Epidermal melanocyte (primary cell): Measurements from ENCODE around the gene APLNR.
"Not testable (repeated sequence)": the region's sequence is repeated elsewhere in the genome, so short reads cannot be mapped to it uniquely, and the experiment has no call there.

Experiments used
- DNase-seq: peaks from one replicate; pipeline ENCODE4 v3.0.0; 2011; ENCODE audit warnings: low spot score; ENCODE audit not compliant: insufficient read length

Gene APLNR

GRCh38 chr11:57237204-57237681 is at the start of gene APLNR:
Gene APLNR, minus strand, starts transcription at chr11:57237250. Its CDS starts 246 bp downstream, at chr11:57237004.
- no peak for DNase-seq

- DNase-seq = no peak
These were observed 46.4 kb upstream of the APLNR start for GRCh38 chr11:57283231-57283990.

GRCh38 chr11:57281546-57281945 is 44.5 kb upstream of the APLNR start:
- not testable (repeated sequence) for DNase-seq

- no peak for DNase-seq
These were observed 42.1 kb upstream of the APLNR start for GRCh38 chr11:57279116-57279515.

- DNase-seq = no peak
These were observed 41.7 kb upstream of the APLNR start for GRCh38 chr11:57278721-57279095.

- DNase-seq = peak; percentile 83
These were observed 41.0 kb upstream of the APLNR start for GRCh38 chr11:57277845-57278720.

GRCh38 chr11:57276971-57277675 is 40.1 kb upstream of the APLNR start:
- no peak for DNase-seq

- no peak for DNase-seq
These were observed 39.3 kb upstream of the APLNR start for GRCh38 chr11:57276169-57276970.

GRCh38 chr11:57275582-57275981 is 38.5 kb upstream of the APLNR start:
- no peak for DNase-seq

GRCh38 chr11:57274904-57275498 is 38.0 kb upstream of the APLNR start:
- DNase-seq = no peak

- DNase-seq = no peak
These were observed 36.5 kb upstream of the APLNR start for GRCh38 chr11:57273448-57274058.

- no peak for DNase-seq
These were observed 32.5 kb upstream of the APLNR start for GRCh38 chr11:57269571-57270021.

GRCh38 chr11:57266157-57266556 is 29.1 kb upstream of the APLNR start:
- DNase-seq = no peak

- no peak for DNase-seq
These were observed 26.3 kb upstream of the APLNR start for GRCh38 chr11:57263351-57263750.

- no peak for DNase-seq
These were observed 25.1 kb upstream of the APLNR start for GRCh38 chr11:57262157-57262556.

- DNase-seq = no peak
These were observed 24.1 kb upstream of the APLNR start for GRCh38 chr11:57260937-57261783.

GRCh38 chr11:57256119-57256518 is 19.1 kb upstream of the APLNR start:
- no peak for DNase-seq

- no peak for DNase-seq
These were observed 18.6 kb upstream of the APLNR start for GRCh38 chr11:57255618-57256017.

- DNase-seq = no peak
These were observed 17.6 kb upstream of the APLNR start for GRCh38 chr11:57254631-57255030.
